ENCODE results near the gene NDUFS6. TPM values are rescaled to one million over a fixed set of nuclear protein-coding genes. Genes with fewer than 3 reads are reported as not detected.
"Not testable (repeated sequence)": the region's sequence is repeated elsewhere in the genome, so short reads cannot be mapped to it uniquely, and the experiment has no call there.

NDUFS6 gene
- total RNA-seq, 2 donors from 2014 or later = 32.3 to 32.6 TPM

- peak overlapping the region in 1 of 2 donors; percentile 28 for H3K27ac Mint-ChIP-seq
Observed at GRCh38 chr5:1787472-1788047, 13.6 kb upstream of the NDUFS6 start.

GRCh38 chr5:1788200-1788599, 13.0 kb upstream of the NDUFS6 start:
- no peaks in the 10 kb centered on the region for H3K9me3 Mint-ChIP-seq
- peak in 1 of 2 donors; percentile 45 for DNase-seq (ENCODE audit: low spot score in 2 of 2)
- peak overlapping the region in 1 of 2 donors; percentile 28 for H3K27ac Mint-ChIP-seq
- H3K36me3 Mint-ChIP-seq = no peaks in the 10 kb centered on the region
- ATAC-seq = no peak

More at GRCh38 chr5:1787472-1788047, 13.6 kb upstream of the NDUFS6 start:
- Mint-ChIP-seq H3K36me3 (no peaks in the 10 kb centered on the region), H3K9me3 (no peaks in the 10 kb centered on the region)
- DNase-seq (ENCODE audit: low spot score in 2 of 2) (peak in 1 of 2 donors; percentile 52), ATAC-seq (no peak)

GRCh38 chr5:1788828-1789227, 12.4 kb upstream of the NDUFS6 start:
- Mint-ChIP-seq H3K9me3 (no peaks in the 10 kb centered on the region), H3K27ac (peak overlapping the region in 1 of 2 donors; percentile 75), H3K36me3 (no peaks in the 10 kb centered on the region)
- DNase-seq (ENCODE audit: low spot score in 2 of 2) (peak in 1 of 2 donors; percentile 20), ATAC-seq (no peak)

- not testable (repeated sequence) for H3K9me3 Mint-ChIP-seq, H3K36me3 Mint-ChIP-seq
- DNase-seq (ENCODE audit: low spot score in 2 of 2) = peak in 1 of 2 donors; percentile 9
- peak overlapping the region in 1 of 2 donors; percentile 31 for H3K27ac Mint-ChIP-seq
- peak in 1 of 2 donors; percentile 15 for ATAC-seq
Observed at GRCh38 chr5:1789438-1789833, 11.8 kb upstream of the NDUFS6 start.

GRCh38 chr5:1789834-1790471, 11.3 kb upstream of the NDUFS6 start:
- Mint-ChIP-seq H3K9me3 (no peaks in the 10 kb centered on the region), H3K27ac (no peak overlapping the region), H3K36me3 (no peaks in the 10 kb centered on the region)
- no peak for ATAC-seq
- DNase-seq (ENCODE audit: low spot score in 2 of 2) = peak in 1 of 2 donors; percentile 6

GRCh38 chr5:1791176-1791575, 10.0 kb upstream of the NDUFS6 start:
- Mint-ChIP-seq H3K36me3 (no peaks in the 10 kb centered on the region), H3K27ac (no peak overlapping the region), H3K9me3 (no peaks in the 10 kb centered on the region)
- ATAC-seq = no peak
- peak in 1 of 2 donors; percentile 47 for DNase-seq (ENCODE audit: low spot score in 2 of 2)

- H3K36me3 Mint-ChIP-seq = no peaks in the 10 kb centered on the region
- H3K9me3 Mint-ChIP-seq = no peaks in the 10 kb centered on the region
- ATAC-seq (peak; percentile 92 to 93), DNase-seq (ENCODE audit: low spot score in 2 of 2) (peak; percentile 76 to 77)
- H3K27ac Mint-ChIP-seq = peak overlapping the region; percentile 87 to 99
Observed at GRCh38 chr5:1792842-1793266, 8.4 kb upstream of the NDUFS6 start.

GRCh38 chr5:1793301-1793740, 7.9 kb upstream of the NDUFS6 start:
- DNase-seq (ENCODE audit: low spot score in 2 of 2) (peak; percentile 32 to 58), ATAC-seq (peak; percentile 38 to 42)
- Mint-ChIP-seq H3K36me3 (peaks cover under 1 to 1% of the 10 kb centered on the region in 2 donors), H3K9me3 (no peaks in the 10 kb centered on the region), H3K27ac (peak overlapping the region; percentile 87 to 99)

GRCh38 chr5:1793966-1794900, 7.0 kb upstream of the NDUFS6 start:
- ATAC-seq (no peak), DNase-seq (ENCODE audit: low spot score in 2 of 2) (peak in 1 of 2 donors; percentile 54)
- Mint-ChIP-seq H3K9me3 (no peaks in the 10 kb centered on the region), H3K36me3 (peaks cover 9% of the 10 kb centered on the region in 2 donors), H3K27ac (peak overlapping the region; percentile 55 to 87)

- Mint-ChIP-seq H3K9me3 (no peaks in the 10 kb centered on the region), H3K27ac (peak overlapping the region in 1 of 2 donors; percentile 82), H3K36me3 (peaks cover 12% of the 10 kb centered on the region in 2 donors)
- DNase-seq (ENCODE audit: low spot score in 2 of 2) = no peak
- no peak for ATAC-seq
Observed at GRCh38 chr5:1794901-1795290, 6.3 kb upstream of the NDUFS6 start.

GRCh38 chr5:1795506-1795905, 5.7 kb upstream of the NDUFS6 start:
- Mint-ChIP-seq H3K27ac (no peak overlapping the region), H3K9me3 (no peaks in the 10 kb centered on the region), H3K36me3 (peaks cover 18% of the 10 kb centered on the region in 2 donors)
- peak in 1 of 2 donors; percentile 4 for DNase-seq (ENCODE audit: low spot score in 2 of 2)
- no peak for ATAC-seq

- peaks cover 21 to 22% of the 10 kb centered on the region in 2 donors for H3K36me3 Mint-ChIP-seq
- H3K9me3 Mint-ChIP-seq = no peaks in the 10 kb centered on the region
- DNase-seq (ENCODE audit: low spot score in 2 of 2) (peak in 1 of 2 donors; percentile 39), ATAC-seq (no peak)
- no peak overlapping the region for H3K27ac Mint-ChIP-seq
Observed at GRCh38 chr5:1795931-1796330, 5.3 kb upstream of the NDUFS6 start.

GRCh38 chr5:1796371-1797102, 4.7 kb upstream of the NDUFS6 start:
- no peak for ATAC-seq
- Mint-ChIP-seq H3K36me3 (peaks cover 21 to 23% of the 10 kb centered on the region in 2 donors), H3K27ac (no peak overlapping the region), H3K9me3 (no peaks in the 10 kb centered on the region)
- DNase-seq (ENCODE audit: low spot score in 2 of 2) = peak in 1 of 2 donors; percentile 47

GRCh38 chr5:1797103-1797800, 4.0 kb upstream of the NDUFS6 start:
- ATAC-seq = no peak
- Mint-ChIP-seq H3K27ac (peak overlapping the region; percentile 7 to 60), H3K9me3 (no peaks in the 10 kb centered on the region), H3K36me3 (peaks cover 25 to 27% of the 10 kb centered on the region in 2 donors)
- peak in 1 of 2 donors; percentile 46 for DNase-seq (ENCODE audit: low spot score in 2 of 2)

- peaks cover 29% of the 10 kb centered on the region in 2 donors for H3K36me3 Mint-ChIP-seq
- H3K27ac Mint-ChIP-seq = peak overlapping the region; percentile 7 to 60
- ATAC-seq (no peak), DNase-seq (ENCODE audit: low spot score in 2 of 2) (peak in 1 of 2 donors; percentile 45)
- no peaks in the 10 kb centered on the region for H3K9me3 Mint-ChIP-seq
Observed at GRCh38 chr5:1797855-1798254, 3.4 kb upstream of the NDUFS6 start.

Data from activated naive CD4-positive, alpha-beta T cell treated with anti-CD3 and anti-CD28 coated beads, Interleukin-2, amount 50 U/mL, for 72 hours (primary cell).